Measurements from ENCODE around the gene ABR. TPM values are rescaled to one million over a fixed set of nuclear protein-coding genes. Genes with fewer than 3 reads are reported as not detected.
A peak's percentile ranks its signal among the peaks of the same experiment; 100 is the strongest.
"Not testable (repeated sequence)": the region's sequence is repeated elsewhere in the genome, so short reads cannot be mapped to it uniquely, and the experiment has no call there.

Gene ABR
- total RNA-seq, 1 donor from 2014 or later, result 47.2 TPM

DNA sequence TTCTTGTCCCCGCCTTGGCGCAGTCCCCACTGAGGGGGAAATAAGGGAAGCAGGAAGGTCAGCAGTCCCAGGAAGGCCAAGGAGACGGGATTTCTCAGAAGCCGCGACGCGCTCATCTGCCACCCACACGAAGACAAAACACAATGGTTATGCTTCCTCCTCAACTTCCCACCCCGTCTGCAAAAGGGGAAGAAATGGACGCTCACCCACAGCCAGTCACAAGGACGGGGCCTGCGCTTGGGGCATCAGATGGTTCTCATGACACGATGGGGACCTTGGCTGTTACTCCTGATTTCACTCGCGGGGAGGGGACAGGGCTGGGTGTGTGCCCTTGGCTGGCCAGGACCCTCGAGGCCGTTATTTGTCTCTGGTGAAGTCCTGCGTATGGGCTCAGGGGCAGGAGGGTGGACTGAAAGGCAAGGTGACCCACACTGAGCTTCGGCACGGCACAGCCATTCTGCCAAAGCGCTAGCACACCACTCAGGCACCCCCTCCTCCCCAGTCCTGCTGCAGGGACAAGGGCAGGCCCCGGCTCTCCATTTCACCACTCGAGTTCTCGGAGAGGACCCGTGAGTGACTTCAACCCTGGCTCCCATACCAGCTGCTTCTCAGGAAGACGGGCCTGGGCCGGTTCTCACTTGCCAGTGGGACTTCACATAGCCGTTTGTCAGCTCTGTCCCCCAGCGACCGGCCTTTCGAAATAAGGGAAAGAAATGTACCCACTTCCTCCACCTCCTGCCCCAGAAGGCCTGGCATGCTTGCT lies 84.5 kb downstream of the ABR start:
- no peak for DNase-seq (ENCODE audit: low spot score)

DNA sequence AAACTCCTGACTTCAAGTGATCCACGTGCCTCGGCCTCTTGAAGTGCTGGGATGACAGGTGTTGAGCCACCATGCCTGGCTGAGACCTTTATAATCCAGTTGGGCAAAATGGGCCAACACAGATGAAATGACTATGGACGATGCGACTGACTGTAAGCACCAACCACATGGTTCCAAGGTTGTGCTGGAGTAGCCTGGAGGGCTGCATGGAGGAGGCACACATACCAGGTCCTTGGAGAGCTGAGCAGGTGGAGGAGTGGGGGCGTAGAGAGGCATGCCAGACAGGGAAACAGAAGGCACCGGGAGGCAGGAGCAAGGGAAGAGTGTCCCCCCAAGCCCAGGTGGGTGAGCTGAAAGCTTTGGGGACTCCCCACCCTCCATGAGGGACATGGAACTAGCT lies 85.2 kb downstream of the ABR start:
- DNase-seq (ENCODE audit: low spot score), result no peak

DNA sequence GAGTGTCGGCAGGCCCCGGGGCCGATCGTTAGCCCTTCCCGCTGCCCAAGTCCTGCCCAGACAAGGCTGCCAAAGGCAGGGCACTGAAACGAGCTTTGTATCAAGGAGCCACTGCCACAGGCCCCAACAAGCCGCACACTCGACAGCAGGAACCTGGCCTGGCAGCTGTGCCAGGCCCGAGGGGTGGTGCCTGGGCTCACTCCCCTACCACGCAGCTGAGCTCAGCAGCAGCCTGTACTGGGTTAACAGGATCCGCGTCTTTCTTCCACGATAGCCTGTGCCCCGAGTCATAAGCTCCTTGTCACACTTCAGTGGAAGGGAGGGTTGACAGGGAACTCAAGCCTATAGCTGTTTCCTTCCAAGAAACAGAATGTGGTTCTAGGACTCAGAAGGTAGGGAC lies 87.9 kb downstream of the ABR start:
- no peak for DNase-seq (ENCODE audit: low spot score)

DNA sequence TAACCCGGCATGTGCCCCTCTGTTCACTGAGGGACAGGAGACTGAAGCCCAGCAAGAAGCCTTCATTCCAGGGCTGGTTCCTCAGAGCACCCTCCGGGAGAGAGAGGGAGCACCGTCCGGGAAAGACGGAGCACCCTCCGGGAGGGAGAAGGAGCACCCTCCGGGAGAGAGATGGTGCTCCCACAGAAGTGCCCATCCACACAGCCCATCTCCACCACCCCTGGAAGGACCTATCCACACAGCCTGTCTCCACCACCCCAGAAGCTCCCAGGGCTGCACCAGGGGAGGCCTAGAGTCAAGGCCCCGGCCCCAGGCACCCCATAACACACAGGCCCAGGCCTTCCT lies 88.6 kb downstream of the ABR start:
- DNase-seq (ENCODE audit: low spot score), result no peak

DNA sequence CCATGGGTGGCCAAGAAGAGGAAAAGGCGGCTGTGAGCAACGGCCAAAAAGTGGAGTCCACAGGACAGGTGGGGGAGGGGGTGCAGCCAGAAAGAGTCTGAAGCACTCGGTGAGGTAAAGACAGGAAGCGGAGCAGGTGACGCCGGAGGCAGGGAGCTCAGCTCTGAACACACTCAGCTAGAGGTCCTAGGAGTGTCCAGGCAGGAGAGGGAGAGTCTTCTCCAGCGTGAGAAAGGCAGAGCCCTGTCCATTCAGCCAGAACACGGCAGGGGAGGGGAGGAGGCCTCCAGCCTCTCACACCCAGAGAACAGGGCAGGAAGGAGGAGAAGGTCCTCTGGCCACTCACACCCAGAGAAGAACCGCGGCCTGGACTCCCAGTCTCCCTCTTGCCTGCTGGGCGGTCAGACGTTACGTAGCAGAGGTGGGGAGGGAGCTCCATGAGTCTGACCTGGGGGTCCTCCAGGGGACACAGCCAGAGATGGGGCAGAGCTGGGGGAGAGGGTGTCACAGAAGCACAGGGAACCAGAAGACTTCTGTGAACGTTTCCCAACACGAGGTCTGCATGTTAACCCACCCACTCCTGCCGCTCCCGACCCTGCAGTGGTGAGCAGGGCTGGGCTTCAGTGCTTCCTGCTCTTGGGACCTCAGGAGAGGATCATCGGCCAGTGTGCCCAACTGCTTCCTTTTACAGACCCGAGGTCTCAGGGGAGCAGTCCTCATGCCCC lies 89.2 kb downstream of the ABR start:
- no peak for DNase-seq (ENCODE audit: low spot score)

DNA sequence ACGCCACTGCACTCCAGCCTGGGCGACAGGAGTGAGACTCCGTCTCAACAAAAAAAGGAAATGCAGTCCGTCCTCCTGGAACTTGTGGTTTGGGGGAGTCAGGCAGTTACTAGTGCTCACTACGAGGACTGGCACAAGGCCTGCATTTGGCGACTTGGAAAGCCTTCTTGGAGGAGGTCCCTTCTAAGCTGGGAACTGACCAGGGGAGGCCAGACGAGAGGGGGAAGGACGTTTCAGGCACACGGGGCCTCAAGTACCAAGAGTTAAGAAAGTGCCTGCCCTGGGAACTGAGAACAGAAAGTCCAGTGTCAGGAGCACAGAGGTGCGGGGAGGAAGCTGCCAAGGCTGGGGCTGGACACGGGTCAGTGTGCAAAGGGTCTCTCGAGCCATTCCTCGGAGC lies 89.9 kb downstream of the ABR start:
- peak; percentile 18 for DNase-seq (ENCODE audit: low spot score)

DNA sequence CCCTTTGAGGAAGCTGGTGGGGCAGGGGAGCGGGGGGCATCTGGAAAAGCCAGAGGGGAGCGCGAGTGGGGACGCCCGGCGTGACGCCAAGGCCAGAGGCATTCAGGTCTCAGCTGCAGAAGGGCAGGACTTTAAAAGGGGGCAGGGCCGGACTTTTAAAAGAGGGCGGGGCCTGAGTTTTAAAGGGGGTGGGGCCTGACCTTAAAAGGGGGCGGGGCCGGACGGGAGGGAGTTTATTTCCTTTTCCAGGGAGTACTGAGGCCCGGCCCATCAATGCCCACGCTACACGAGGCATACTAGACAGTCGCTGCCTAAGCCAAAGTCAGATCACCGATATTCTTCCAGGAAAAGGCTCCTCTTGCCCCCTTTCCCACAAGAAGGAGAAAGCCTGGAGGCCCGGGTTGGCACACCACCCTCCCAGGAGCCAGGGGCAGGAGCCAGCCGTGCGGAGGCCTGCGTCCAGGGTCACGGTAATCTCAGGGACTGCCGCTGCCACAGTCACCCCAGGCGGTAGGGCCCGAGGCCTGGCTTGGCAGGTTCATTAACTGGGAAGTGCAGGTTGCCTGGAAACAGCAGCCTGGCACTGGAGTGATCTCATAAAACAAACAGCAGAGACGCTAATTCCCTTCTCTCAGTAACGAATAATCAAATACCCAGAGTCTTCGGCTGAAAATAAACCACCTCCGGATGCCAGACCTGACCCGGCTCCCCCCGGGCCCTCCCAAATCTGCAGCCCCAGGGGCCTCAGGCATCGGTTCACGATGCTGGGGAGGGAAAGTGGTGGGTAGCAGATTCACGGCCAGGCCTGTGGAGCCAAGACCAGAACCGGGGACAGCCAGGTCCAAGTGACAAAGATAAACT lies 92.2 kb downstream of the ABR start:
- peak; percentile 57 for DNase-seq (ENCODE audit: low spot score)

DNA sequence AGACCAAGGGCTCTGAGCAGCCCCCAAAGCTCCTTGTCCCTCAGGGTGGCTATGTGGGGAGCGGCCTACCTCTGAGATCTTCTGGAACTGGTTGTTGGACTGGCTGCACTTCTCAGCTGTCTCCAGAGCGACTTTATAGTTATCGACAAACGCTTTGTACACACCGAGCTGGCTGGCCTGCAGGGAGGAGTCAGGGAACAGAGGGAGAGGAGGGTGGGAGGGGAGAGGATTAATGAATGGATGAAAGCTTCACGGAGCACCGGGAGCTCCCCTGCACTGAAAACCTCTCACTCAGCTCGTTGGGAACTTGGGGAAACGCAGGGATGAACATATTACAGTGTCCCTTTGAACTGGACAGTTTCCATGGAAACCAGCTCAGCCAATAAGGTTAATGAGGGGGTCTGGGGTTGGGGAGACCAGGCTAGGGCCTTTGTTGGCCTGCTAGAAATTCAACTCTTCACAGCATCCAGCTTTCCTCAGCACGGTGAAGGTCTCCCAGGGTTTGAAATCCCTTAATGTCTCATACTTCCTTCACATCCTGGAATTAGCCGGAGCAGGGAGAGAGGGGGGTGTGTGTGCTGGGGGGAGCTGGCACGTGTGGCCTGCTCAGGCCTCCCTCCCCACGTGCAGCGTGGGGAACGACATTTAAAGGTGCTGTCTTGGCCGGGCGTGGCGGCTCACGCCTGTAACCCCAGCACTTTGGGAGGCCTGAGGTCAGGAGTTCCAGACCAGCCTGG lies 96.2 kb downstream of the ABR start:
- DNase-seq (ENCODE audit: low spot score), result no peak

DNA sequence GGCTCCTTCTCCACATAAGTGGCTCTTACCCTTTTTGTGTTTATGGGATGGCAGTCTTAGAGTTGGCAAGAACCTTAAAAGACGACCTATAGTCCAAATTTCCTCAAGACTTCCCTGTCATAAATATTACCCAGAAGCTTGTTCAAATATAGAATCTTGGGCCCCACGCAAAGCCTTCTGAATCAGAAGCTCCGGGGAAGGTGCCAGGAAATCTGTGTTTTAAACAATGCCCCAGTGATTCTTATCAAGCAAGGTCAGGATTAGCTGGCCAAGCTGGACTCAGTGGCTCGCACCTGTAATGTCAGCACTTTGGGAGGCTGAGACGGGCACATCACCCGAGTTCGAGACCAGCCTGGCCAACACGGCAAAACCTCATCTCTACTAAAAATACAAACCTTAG lies 97.2 kb downstream of the ABR start:
- no peak for DNase-seq (ENCODE audit: low spot score)

DNA sequence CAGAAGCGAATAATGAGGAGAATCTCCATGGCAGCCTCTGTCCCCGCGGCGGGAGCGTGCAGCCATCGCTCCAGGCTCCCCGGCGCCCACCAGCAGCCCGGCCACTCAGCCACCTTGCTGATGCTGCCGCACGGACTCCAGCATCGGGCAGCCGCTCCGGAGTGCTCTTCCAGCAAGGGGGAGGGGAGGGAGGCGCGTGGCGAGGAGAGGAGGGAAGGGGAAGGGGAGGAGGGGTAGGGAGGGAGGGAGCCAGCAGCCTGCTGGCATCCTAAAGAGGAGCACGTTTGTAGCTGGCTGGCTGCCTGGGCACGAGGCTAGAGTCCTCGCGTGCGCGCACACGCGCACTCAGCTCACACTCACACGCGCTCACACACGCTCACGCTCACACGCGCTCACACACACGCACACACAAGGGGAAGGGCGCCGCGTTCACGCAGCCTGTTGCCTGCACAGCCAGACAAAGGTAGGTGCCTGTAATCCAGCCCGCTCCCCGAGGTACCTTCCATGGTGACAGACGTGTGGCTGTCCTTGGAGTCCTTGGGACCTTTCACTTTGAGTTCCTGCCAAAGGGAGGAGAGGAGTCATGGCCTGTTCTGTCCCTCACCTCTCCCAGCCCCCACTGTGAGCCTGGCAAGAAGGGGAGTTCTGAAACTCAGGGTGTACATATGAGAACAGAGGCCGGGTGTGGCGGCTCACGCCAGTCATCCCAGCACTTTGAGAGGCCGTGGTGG lies 100.8 kb downstream of the ABR start:
- no peak for DNase-seq (ENCODE audit: low spot score)

DNA sequence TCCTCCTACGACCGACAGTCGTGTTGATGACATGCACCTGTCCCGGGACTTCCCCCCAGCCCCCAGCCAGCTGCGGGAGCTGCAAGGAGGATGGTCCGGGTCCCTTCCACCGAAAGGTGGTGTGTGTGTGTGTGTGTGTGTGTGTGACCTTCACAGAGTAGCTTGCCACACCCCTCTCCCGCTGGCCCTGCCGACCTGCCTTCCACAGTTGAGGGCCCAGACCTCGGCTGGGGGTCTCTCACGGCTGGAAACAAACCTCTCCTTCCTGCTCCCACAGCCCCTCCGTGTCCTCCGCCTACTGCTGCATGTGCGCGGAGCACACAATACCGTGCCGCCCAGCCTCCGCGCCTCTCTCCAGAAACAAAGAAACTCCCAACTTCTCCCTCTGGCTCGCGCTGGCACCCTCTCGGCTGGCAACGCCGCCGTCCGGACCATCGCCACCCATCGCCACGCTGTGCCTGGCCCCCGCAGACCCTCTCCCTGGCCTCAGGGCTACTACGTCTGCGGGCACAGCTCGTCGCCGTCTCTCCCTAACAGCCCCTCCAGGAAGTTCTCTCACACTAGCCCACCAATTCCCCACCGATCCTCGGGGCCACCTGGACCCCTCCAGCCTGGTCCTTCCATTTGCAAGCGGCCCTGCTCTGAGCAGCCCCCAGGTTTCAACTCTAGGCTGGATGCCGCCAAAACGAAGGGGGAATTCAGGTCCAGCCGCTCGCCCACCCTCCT lies 101.6 kb downstream of the ABR start:
- no peak for DNase-seq (ENCODE audit: low spot score)

DNA sequence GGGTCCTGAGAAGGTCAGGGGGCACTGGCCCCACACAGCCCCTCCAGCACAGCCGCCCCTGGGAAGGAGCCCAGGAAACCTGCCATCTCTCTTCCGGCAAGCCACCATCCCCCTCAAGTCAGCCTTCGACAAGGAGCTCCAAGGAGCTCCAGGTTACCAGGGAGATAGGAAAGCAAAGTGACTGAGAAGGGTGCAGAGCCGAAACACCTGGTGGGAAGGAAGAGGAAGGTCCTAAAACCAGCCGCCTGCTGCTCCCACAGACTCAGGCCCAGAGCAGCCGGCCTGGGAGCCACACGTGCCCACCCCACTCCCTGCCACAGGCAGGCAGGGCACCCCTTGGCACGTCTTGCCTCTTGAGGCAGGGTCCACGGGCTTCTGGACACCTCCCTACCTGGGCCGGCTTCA lies 102.2 kb downstream of the ABR start:
- no peak for DNase-seq (ENCODE audit: low spot score)

DNA sequence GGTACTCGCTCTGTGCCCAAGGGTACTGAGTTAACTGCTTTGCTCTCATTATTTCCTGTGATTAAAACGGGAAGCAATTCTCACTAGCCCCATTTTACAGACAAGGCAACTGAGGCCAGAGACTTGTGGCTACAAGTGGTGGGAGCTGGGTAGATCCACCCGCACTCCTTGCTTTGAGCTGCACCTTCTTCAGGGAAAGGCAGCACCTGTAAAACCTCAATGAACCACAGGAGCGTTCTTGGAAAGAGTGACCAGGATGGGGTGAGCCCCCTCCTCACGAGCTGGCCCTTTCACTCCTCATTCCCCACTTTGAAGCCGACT lies 102.8 kb downstream of the ABR start:
- DNase-seq (ENCODE audit: low spot score), result no peak

DNA sequence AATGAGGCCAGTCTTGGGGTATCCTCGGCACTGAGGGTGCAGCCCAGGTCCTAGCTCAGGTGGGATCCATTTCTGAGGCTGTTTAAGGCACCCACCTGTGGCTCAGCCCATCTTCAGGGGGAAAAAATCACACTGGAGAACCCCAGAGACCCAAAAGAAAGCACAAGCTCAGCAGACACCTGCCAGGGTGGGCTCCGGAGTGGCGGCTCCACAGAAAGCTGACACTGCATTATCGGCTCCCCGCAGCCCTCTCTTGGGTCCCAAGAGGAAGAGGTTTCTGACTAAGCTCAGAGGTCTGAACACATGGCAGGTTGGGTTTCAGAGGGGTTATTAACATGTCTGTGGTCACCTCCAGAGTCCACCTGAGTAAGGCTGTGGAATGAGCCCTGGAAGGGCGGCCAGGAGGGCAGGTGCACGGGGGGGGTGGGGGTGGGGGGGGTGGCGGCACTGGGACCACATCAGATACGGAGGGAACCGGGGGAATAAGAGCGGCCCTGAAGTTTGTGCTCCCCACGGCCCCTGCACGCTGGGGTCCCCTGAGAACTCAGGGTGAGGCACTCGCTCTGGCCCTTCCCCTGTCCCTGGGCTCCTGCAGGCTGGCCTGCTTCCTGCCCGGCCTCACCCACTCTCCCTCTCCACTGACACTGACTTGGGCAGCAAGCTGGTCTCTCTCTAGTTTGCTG lies 103.3 kb downstream of the ABR start:
- no peak for DNase-seq (ENCODE audit: low spot score)

DNA sequence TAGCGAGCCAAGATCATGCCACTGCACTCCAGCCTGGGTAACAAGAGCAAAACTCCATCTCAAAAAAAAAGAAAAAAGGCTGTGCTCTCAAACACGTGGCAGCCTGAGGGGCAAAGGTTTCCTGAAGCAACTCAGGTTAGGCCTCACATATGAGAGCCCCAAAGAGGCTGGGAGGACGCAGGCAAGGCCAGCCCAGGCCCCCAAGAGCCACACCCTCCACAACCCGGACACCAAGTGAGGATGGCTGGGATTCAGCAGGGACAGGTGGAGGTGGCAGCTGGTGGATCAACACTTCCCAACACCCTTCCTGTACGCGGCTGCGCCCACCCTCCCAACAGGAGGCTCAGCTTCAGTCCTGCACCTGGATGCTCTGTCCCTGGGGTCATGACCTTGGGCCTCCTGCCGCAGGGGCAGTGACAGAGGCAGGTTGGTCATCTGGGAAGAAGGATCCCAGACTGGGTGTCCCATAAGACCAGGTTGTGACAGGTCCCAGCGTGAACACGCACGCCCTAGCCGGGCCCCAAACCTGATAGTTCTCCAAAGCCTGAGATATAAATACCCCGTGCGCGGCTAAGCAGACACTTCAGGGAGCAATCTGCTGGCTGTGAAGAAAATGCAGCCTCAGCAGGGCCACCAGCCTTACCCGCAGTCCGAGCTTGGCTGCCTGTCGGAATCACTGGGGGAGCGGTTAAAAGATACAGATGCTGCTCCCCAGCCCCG lies 104.7 kb downstream of the ABR start:
- DNase-seq (ENCODE audit: low spot score), result peak; percentile 34

DNA sequence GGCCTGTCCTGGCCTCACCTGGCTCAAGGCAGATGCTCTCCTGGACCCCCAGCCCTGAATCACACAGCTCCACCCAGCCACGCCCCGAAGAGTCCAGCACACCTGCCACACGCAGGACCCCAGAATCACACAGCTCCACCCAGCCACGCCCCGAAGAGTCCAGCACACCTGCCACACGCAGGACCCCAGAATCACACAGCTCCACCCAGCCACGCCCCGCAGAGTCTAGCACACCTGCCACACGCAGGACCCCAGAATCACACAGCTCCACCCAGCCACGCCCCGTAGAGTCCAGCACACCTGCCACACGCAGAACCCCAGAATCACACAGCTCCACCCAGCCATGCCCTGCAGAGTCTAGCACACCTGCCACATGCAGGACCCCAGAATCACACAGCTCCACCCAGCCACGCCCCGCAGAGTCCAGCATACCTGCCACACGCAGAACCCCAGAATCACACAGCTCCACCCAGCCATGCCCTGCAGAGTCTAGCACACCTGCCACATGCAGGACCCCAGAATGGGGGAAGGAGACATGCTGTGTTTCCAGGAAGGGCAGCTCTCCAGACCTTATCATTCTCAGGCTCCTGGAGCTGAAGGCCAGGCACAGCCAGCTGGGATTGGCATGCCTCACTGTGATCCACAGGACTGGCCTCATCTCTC lies 105.7 kb downstream of the ABR start:
- DNase-seq (ENCODE audit: low spot score), result not testable (repeated sequence)

DNA sequence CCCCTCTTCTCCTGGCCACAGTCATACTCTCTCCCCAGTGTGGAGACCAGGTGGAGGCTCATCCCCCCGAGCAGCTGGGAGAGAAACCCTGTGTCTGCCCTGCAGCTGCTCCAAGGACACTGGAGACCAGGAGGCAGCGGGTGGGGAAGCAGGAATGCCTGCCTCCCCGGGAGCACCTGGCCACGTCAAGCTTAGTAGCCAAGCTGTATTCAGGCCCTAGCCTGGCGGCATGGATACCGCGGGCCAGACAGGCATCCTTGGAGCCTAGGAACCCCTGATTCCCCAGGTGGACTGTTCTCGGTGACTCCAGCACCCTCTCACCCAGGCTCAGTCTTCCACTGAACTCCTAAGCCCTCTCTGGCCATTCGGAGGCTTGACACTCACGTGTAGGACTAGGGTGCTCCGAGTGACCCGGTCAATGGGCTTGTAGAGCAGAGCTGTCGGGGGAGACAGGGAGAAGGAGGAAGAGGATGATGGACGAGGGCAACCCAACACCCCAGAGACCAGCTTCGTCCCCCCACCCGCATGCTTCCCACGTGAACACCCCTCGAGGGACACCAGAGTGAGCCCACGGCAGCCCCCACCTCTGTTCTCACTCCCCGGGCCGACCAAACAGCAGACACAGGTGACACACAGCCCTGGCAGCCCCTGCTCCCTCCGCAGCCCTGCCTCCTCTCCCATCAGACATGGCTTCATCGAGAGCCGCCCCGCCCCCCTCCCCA lies 106.4 kb downstream of the ABR start:
- DNase-seq (ENCODE audit: low spot score), result no peak

DNA sequence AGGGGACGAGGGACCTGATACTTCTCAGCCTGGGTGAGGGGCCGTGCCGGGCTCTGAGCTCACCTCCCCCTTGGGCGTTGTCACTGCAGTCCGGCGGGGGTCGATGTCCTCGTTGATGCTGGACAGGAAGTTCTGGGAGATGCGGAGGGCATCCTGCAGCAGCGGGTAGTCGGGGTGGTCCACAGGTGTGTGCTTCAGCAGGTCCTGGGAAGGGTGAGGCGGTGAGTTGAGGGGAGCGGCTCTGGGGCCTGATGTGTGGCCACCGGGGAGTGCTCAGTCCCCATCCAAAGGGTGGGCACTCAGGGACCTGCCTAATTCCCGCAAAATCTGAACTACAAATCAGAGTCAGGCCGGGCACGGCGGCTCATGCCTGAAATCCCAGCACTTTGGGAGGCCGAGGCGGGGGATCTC lies 107.2 kb downstream of the ABR start:
- no peak for DNase-seq (ENCODE audit: low spot score)
